GM23248 (cell line): ENCODE results near the gene SLC9A9.

Experiments used
- EZH2 ChIP-seq: fragments of 200-600 bp; sonication (generic); IDR thresholded peaks from 2 replicates; pipeline ENCODE4 v1.6.1; 2018; ENCODE audit warnings: antibody characterized with exemption, mild to moderate bottlenecking; ENCODE audit not compliant: insufficient read depth, poor library complexity, severe bottlenecking
- EZH2phosphoT487 ChIP-seq: fragments of 200-600 bp; sonication (generic); IDR thresholded peaks from 2 replicates; pipeline ENCODE4 v1.6.1; 2018; ENCODE audit warnings: antibody characterized with exemption, moderate library complexity, mild to moderate bottlenecking, low read depth; ENCODE audit not compliant: insufficient read depth

DNA sequence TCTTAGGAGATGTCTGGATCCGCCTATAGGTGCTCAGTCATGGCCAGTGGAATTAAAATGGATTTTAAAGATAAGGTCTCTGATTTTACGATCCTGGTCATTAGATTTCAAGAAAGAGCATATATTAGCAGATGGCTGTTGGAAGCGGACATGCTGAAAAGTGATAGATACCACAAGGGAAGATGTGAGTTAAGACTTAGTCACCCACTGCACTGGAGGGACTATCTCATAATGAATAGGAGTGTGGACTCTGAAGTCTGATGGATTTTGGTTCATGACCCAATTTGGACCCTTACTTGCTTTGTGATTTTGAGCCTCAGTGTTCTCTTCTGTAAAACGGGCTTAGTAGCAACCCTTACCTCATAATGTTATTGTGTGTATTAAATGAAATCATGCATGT is 514.0 kb downstream of the SLC9A9 start:
- TF ChIP-seq EZH2phosphoT487 = no peak
- no peak for TF ChIP-seq EZH2
